Testis (tissue), 5 donors: ENCODE measurements around the gene CYS1. TPM values are rescaled to one million over a fixed set of nuclear protein-coding genes. Genes with fewer than 3 reads are reported as not detected.

Experiments
- DNase-seq: peaks from one replicate; pipeline ENCODE4 v3.0.0-alpha.2; 2019
- H3K27ac ChIP-seq, 2 donors: fragments of 200-600 bp; sonication (generic); one replicate each; pipeline ENCODE4 v1.5.1; 2019
- H3K27me3 ChIP-seq: fragments of 200-600 bp; sonication (generic); one replicate; pipeline ENCODE4 v1.5.1; 2019
- H3K36me3 ChIP-seq: fragments of 200-600 bp; sonication (generic); one replicate; pipeline ENCODE4 v1.5.1; 2017; ENCODE audit warnings: low read depth; ENCODE audit errors: missing control alignments
- H3K4me1 ChIP-seq: fragments of 200-600 bp; sonication (generic); one replicate; pipeline ENCODE4 v1.5.1; 2019
- H3K4me3 ChIP-seq, 2 donors: fragments of 200-600 bp; sonication (generic); one replicate each; pipeline ENCODE4 v1.5.1; 2017 to 2019
- H3K9me3 ChIP-seq: fragments of 200-600 bp; sonication (generic); one replicate; pipeline ENCODE4 v1.5.1; 2017
- CTCF ChIP-seq, 3 experiments: fragments of 450-650 bp in 2 of 3; fragments of 200-600 bp in 1 of 3; sonication (generic) in 1 of 3; IDR thresholded peaks; one replicate each; pipeline ENCODE4 v1.5.1; 2016 to 2019; ENCODE audit warnings: antibody characterized with exemption in 3 of 3, mild to moderate bottlenecking in 2 of 3, moderate library complexity in 1 of 3
- POLR2A ChIP-seq: fragments of 450-650 bp; IDR thresholded peaks from one replicate; pipeline ENCODE4 v1.6.1; 2017; ENCODE audit warnings: antibody characterized with exemption, mild to moderate bottlenecking, moderate library complexity
- WGBS, 2 donors: methylation state at CpG; one replicate each; pipeline ENCODE4 v1.1.5; 2018; 5-methylcytosine and 5-hydroxymethylcytosine counted together
- intact Hi-C: fragments of 100-400 bp; cut with DNase I; formaldehyde crosslinking; loops from one replicate; pipeline ENCODE4 v1.15.1; 2023; ENCODE audit warnings: low total_unique reads
- long read RNA-seq, 2 donors: transcript quantifications; one replicate each; lab custom pipeline, GENCODE V29; 2026
- polyA plus RNA-seq: library from polyadenylated mRNA; stranded (reverse); fragments of 350-450 nt; fragmentation: Illumina TruSeq; extraction: RNeasy Lipid Tissue Mini Kit (QIAGEN cat#74804); gene quantifications from one replicate; pipeline ENCODE4 v1.2.3, GENCODE V29; 2014; ENCODE audit warnings: low read depth, low replicate concordance; ENCODE audit not compliant: insufficient read depth
- total RNA-seq, 2 donors: library from RNA; depleted of rRNA; stranded (reverse); fragments of >200 nt; gene quantifications; one replicate each; pipeline ENCODE4 v1.2.3, GENCODE V29; 2016

Gene CYS1
- total RNA-seq, result 1 to 10 TPM; 3.7 to 4.3 TPM
- polyA plus RNA-seq, result 5.5 TPM
- long read RNA-seq, donor 1, partial matches to known transcripts, result 0 of 3 reads
- long read RNA-seq, donor 1, other reads (novel, unspliced or antisense), result 0 of 3 reads
- long read RNA-seq, donor 2, partial matches to known transcripts, result 0 of 3 reads
- long read RNA-seq, donor 2, other reads (novel, unspliced or antisense), result 0 of 3 reads

GRCh38 chr2:10079870-10080535 lies at the start of gene CYS1:
Gene CYS1 (minus strand): TSS chr2:10080411. CDS start chr2:10080223, 188 bp downstream.
- H3K27me3 ChIP-seq, result no peaks in the 10 kb centered on the region
- no peaks in the 10 kb centered on the region for H3K9me3 ChIP-seq
- H3K4me3 ChIP-seq, result peak within 1 kb of the TSS; percentile 66
- TF ChIP-seq CTCF (IDR thresholded peaks at IDR 0.05) (peak in 1 of 3 experiments; percentile 22), POLR2A (no peak)
- DNase-seq, result no peak
- peak within 1 kb of the TSS; percentile 63 to 84 for H3K27ac ChIP-seq
- H3K36me3 ChIP-seq, result no peaks in the 10 kb centered on the region
- intact Hi-C loops, result no loop called here
- peaks cover 3% of the 10 kb centered on the region for H3K4me1 ChIP-seq
- 3% methylated on average over 35 of the region's 98 CpGs; no CpG with 5 or more reads in 1 of the 2 donors for WGBS, 2 donors

GRCh38 chr2:10129490-10129889 lies 49.3 kb upstream of the CYS1 start:
- no peaks in the 10 kb centered on the region for H3K4me1 ChIP-seq
- no peak for DNase-seq
- no peaks in the 10 kb centered on the region for H3K27me3 ChIP-seq
- H3K27ac ChIP-seq, result no peak overlapping the region
- TF ChIP-seq POLR2A (no peak), CTCF (IDR thresholded peaks at IDR 0.05) (no peak)
- H3K9me3 ChIP-seq, result no peaks in the 10 kb centered on the region
- intact Hi-C loops, result loop anchor here (10.0 kb wide), 1 partner anchor 275 kb away; no protein-coding TSS in a partner anchor
- H3K4me3 ChIP-seq, result no peak overlapping the region
- no peaks in the 10 kb centered on the region for H3K36me3 ChIP-seq
- WGBS, 2 donors, result 92% methylated on average over 3 of the region's 3 CpGs

GRCh38 chr2:10128420-10128819 lies 48.2 kb upstream of the CYS1 start:
- H3K27ac ChIP-seq, result no peak overlapping the region
- no peak for TF ChIP-seq CTCF (IDR thresholded peaks at IDR 0.05)
- TF ChIP-seq POLR2A, result no peak

GRCh38 chr2:10126632-10127026 lies 46.4 kb upstream of the CYS1 start:
- DNase-seq, result no peak
- intact Hi-C loops, result loop anchor here (10.0 kb wide), 1 partner anchor 278 kb away; no protein-coding TSS in a partner anchor
- H3K27me3 ChIP-seq, result no peaks in the 10 kb centered on the region
- H3K4me3 ChIP-seq, result no peak overlapping the region
- no peak overlapping the region for H3K27ac ChIP-seq
- no peaks in the 10 kb centered on the region for H3K9me3 ChIP-seq
- 51 to 52% methylated on average over 5 of the region's 5 CpGs for WGBS, 2 donors
- H3K36me3 ChIP-seq, result no peaks in the 10 kb centered on the region
- H3K4me1 ChIP-seq, result peaks cover 9% of the 10 kb centered on the region
- TF ChIP-seq CTCF (IDR thresholded peaks at IDR 0.05), result no peak
- TF ChIP-seq POLR2A, result no peak

More at GRCh38 chr2:10128420-10128819, 48.2 kb upstream of the CYS1 start:
- intact Hi-C loops, result loop anchor here (10.0 kb wide), 1 partner anchor 276 kb away; no protein-coding TSS in a partner anchor
- no peak for DNase-seq
- Histone ChIP-seq H3K36me3 (no peaks in the 10 kb centered on the region), H3K9me3 (no peaks in the 10 kb centered on the region), H3K4me1 (peaks cover under 1% of the 10 kb centered on the region), H3K27me3 (no peaks in the 10 kb centered on the region), H3K4me3 (no peak overlapping the region)
